ENCODE results near the gene LRRN4.
"Not testable (repeated sequence)": the region's sequence is repeated elsewhere in the genome, so short reads cannot be mapped to it uniquely, and the experiment has no call there.

LRRN4 gene

GRCh38 chr20:6058684-6059295, 4.9 kb upstream of the LRRN4 start:
- DNase-seq, result no peak

- DNase-seq, result no peak
Observed at GRCh38 chr20:6057691-6058090, 3.8 kb upstream of the LRRN4 start.

- no peak for DNase-seq
Observed at GRCh38 chr20:6057139-6057538, 3.3 kb upstream of the LRRN4 start.

GRCh38 chr20:6055981-6056569, 2.2 kb upstream of the LRRN4 start:
- DNase-seq, result no peak

- DNase-seq, result no peak
Observed at GRCh38 chr20:6055161-6055783, 1.4 kb upstream of the LRRN4 start.

- DNase-seq, result not testable (repeated sequence)
Observed at GRCh38 chr20:6054689-6055051, 810 bp upstream of the LRRN4 start.

- no peak for DNase-seq
Observed at GRCh38 chr20:6053064-6053775, 640 bp downstream of the LRRN4 start.

GRCh38 chr20:6051505-6051904, 2.4 kb downstream of the LRRN4 start:
- no peak for DNase-seq

GRCh38 chr20:6048391-6048790, 5.5 kb downstream of the LRRN4 start:
- DNase-seq, result no peak

GRCh38 chr20:6046432-6046831, 7.4 kb downstream of the LRRN4 start:
- DNase-seq, result no peak

- DNase-seq, result no peak
Observed at GRCh38 chr20:6045566-6045965, 8.3 kb downstream of the LRRN4 start.

- no peak for DNase-seq
Observed at GRCh38 chr20:6044115-6044514, 9.7 kb downstream of the LRRN4 start.

GRCh38 chr20:6041808-6042265, 12.0 kb downstream of the LRRN4 start:
- no peak for DNase-seq

GRCh38 chr20:6040958-6041807, 12.7 kb downstream of the LRRN4 start:
- DNase-seq, result no peak

GRCh38 chr20:6040540-6040939, 13.3 kb downstream of the LRRN4 start:
- DNase-seq, result no peak

GRCh38 chr20:6039766-6040165, 14.1 kb downstream of the LRRN4 start:
- DNase-seq, result no peak

- DNase-seq, result no peak
Observed at GRCh38 chr20:6038256-6038655, 15.6 kb downstream of the LRRN4 start.

GRCh38 chr20:6037082-6037481, 16.8 kb downstream of the LRRN4 start:
- DNase-seq, result no peak

- DNase-seq, result no peak
Observed at GRCh38 chr20:6036213-6036612, 17.6 kb downstream of the LRRN4 start.

GRCh38 chr20:6034134-6034969, 19.5 kb downstream of the LRRN4 start:
- DNase-seq, result no peak

GRCh38 chr20:6032907-6033306, 21.0 kb downstream of the LRRN4 start:
- not testable (repeated sequence) for DNase-seq
